HepG2 (cell line): ENCODE measurements around the gene HOXD3. TPM values are rescaled to one million over a fixed set of nuclear protein-coding genes. Genes with fewer than 3 reads are reported as not detected.

Experiments used
- ATAC-seq: fragments of 200-7000 bp; cut with Tn5 transposase; 3 replicates; pipeline ENCODE4 v1.9.1; 2020; ENCODE audit warnings: mild to moderate bottlenecking, moderate library complexity
- BruUV-seq: library from RNA; stranded (reverse); fragments of 400-500 nt; replicated peaks from 2 replicates; lab custom pipeline; 2021; lab: Mats Ljungman, UMichigan
- CTCF ChIA-PET: fragments of 300-600 bp; formaldehyde crosslinking; extraction: SDS; loops from one replicate; lab custom pipeline; 2021; ENCODE audit warnings: low total read pairs, inconsistent platforms, low intra/inter-chr PET ratio; lab: Yijun Ruan, JAX
- POLR2A ChIA-PET: fragments of 350-600 bp; sonication (Branson Sonifier 250); formaldehyde crosslinking; loops from one replicate; lab custom pipeline; 2020; ENCODE audit warnings: antibody characterized with exemption, inconsistent platforms; lab: Yijun Ruan, JAX
- DNase-seq: peaks from one replicate; pipeline ENCODE4 v3.0.0-alpha.2; 2015; ENCODE audit warnings: low spot score
- FAIRE-seq: peaks from 3 replicates; lab custom pipeline; 2011; peaks lifted over from hg19 to GRCh38; lab: Jason Lieb, UNC
- H2AFZ ChIP-seq: one replicate; pipeline ENCODE4 v1.6.1; 2011; ENCODE audit warnings: low read length, inconsistent platforms
- H3K27ac ChIP-seq: fragments of 300-600 bp; 3 replicates; pipeline ENCODE4 v1.8.0; 2011; ENCODE audit warnings: mixed run types, mild to moderate bottlenecking, mixed read lengths, low read length, inconsistent platforms; ENCODE audit not compliant: insufficient read depth; ENCODE audit errors: extremely low read length
- H3K27me3 ChIP-seq, 2 experiments: fragments of 200-600 bp in 1 of 2; 2 replicates in 1 of 2; 3 replicates in 1 of 2; pipeline versions ENCODE4 v1.6.0 to v1.8.0; 2011; ENCODE audit warnings: low read length in 2 of 2, mild to moderate bottlenecking in 2 of 2, moderate library complexity in 2 of 2, inconsistent platforms in 1 of 2; ENCODE audit not compliant: insufficient read depth in 2 of 2, control insufficient read depth in 1 of 2
- H3K36me3 ChIP-seq, 2 experiments: fragments of 200-600 bp in 1 of 2; replicated peaks in 1 of 2; 2 replicates in 1 of 2; 3 replicates in 1 of 2; pipeline versions ENCODE4 v1.5.1 to v1.8.0; 2011; ENCODE audit warnings: low read length in 2 of 2, inconsistent platforms in 1 of 2; ENCODE audit not compliant: insufficient read depth in 2 of 2, control insufficient read depth in 1 of 2
- H3K4me1 ChIP-seq: 2 replicates; pipeline ENCODE4 v1.5.1; 2012; ENCODE audit warnings: low read length, inconsistent platforms; ENCODE audit not compliant: insufficient read depth
- H3K4me2 ChIP-seq: 2 replicates; pipeline ENCODE4 v1.6.0; 2011; ENCODE audit warnings: low read depth, low read length, inconsistent platforms
- H3K4me3 ChIP-seq, 3 experiments: fragments of 200-600 bp in 1 of 3; sonication (generic), shearing (Covaris generic) in 1 of 3; replicated peaks in 1 of 3; 2 replicates each; pipeline ENCODE4 v1.5.1; 2011 to 2016; ENCODE audit warnings: low read length in 3 of 3, inconsistent platforms in 2 of 3, low read depth in 2 of 3, mild to moderate bottlenecking in 2 of 3, control low read depth in 1 of 3, mixed read lengths in 1 of 3; ENCODE audit not compliant: insufficient read depth in 1 of 3
- H3K79me2 ChIP-seq: one replicate; pipeline ENCODE4 v1.6.1; 2011; ENCODE audit warnings: low read length, inconsistent platforms; ENCODE audit not compliant: insufficient read depth
- H3K9ac ChIP-seq: 2 replicates; pipeline ENCODE4 v1.6.0; 2011; ENCODE audit warnings: mild to moderate bottlenecking, low read depth, low read length, inconsistent platforms; ENCODE audit not compliant: insufficient read depth
- H3K9me3 ChIP-seq: 2 replicates; pipeline ENCODE4 v1.5.1; 2012; ENCODE audit warnings: mild to moderate bottlenecking, low read length
- H4K20me1 ChIP-seq: 2 replicates; pipeline ENCODE4 v1.6.0; 2011; ENCODE audit warnings: inconsistent platforms, mild to moderate bottlenecking, low read length, moderate library complexity; ENCODE audit not compliant: insufficient read depth
- ARNTL ChIP-seq: sonication (generic); formaldehyde crosslinking; IDR thresholded peaks from 2 replicates; pipeline ENCODE4 v1.4.0; 2020; ENCODE audit warnings: mild to moderate bottlenecking, missing genetic modification reagents
- ATF1 ChIP-seq: IDR thresholded peaks from 2 replicates; pipeline ENCODE4 v1.6.1; 2016; ENCODE audit warnings: mild to moderate bottlenecking, control low read depth
- ELF3 ChIP-seq: IDR thresholded peaks from 2 replicates; pipeline ENCODE4 v1.6.1; 2016; ENCODE audit warnings: missing genetic modification reagents, missing compliant biosample characterization
- FOXK2 ChIP-seq: fragments of 450-650 bp; IDR thresholded peaks from 2 replicates; pipeline ENCODE4 v1.6.1; 2016
- GPN1 ChIP-seq: sonication (generic); formaldehyde crosslinking; IDR thresholded peaks from 2 replicates; pipeline ENCODE4 v1.5.1; 2020; ENCODE audit warnings: missing genetic modification reagents, borderline replicate concordance
- IRF2 ChIP-seq: IDR thresholded peaks from 2 replicates; pipeline ENCODE4 v1.6.1; 2018; ENCODE audit warnings: missing genetic modification reagents, missing compliant biosample characterization
- KLF13 ChIP-seq: sonication (generic); formaldehyde crosslinking; IDR thresholded peaks from 2 replicates; pipeline ENCODE4 v1.4.0; 2020; ENCODE audit warnings: mild to moderate bottlenecking, missing genetic modification reagents
- MED13 ChIP-seq: sonication (generic); formaldehyde crosslinking; IDR thresholded peaks from 2 replicates; pipeline ENCODE4 v1.5.0; 2020; ENCODE audit warnings: missing genetic modification reagents
- MYNN ChIP-seq: sonication (generic); formaldehyde crosslinking; IDR thresholded peaks from 2 replicates; pipeline ENCODE4 v1.4.0; 2020; ENCODE audit warnings: mild to moderate bottlenecking, low read depth, missing genetic modification reagents
- NBN ChIP-seq: fragments of 450-650 bp; conservative IDR thresholded peaks from 2 replicates; pipeline ENCODE4 v1.6.1; 2017
- PRPF4 ChIP-seq: fragments of 200-400 bp; formaldehyde crosslinking; IDR thresholded peaks from 2 replicates; pipeline ENCODE4 v1.6.1; 2016; ENCODE audit warnings: low read length, low read depth; ENCODE audit not compliant: poor library complexity, severe bottlenecking
- SKI ChIP-seq: fragments of 450-650 bp; IDR thresholded peaks from one replicate; pipeline ENCODE4 v1.6.1; 2018; ENCODE audit warnings: mild to moderate bottlenecking; ENCODE audit not compliant: partially characterized antibody
- ZIK1 ChIP-seq: sonication (generic); formaldehyde crosslinking; IDR thresholded peaks from 2 replicates; pipeline ENCODE4 v1.5.0; 2020; ENCODE audit warnings: mild to moderate bottlenecking, low read depth, missing genetic modification reagents, borderline replicate concordance
- ZNF891 ChIP-seq: sonication (generic); formaldehyde crosslinking; IDR thresholded peaks from 2 replicates; pipeline ENCODE4 v1.5.0; 2020; ENCODE audit warnings: mild to moderate bottlenecking, missing genetic modification reagents
- ZSCAN31 ChIP-seq: sonication (generic); formaldehyde crosslinking; IDR thresholded peaks from 2 replicates; pipeline ENCODE4 v1.5.0; 2020; ENCODE audit warnings: low read depth, mild to moderate bottlenecking, missing genetic modification reagents
- WGBS: methylation state at CpG from one replicate; pipeline ENCODE4 v1.1.6; 2017; ENCODE audit warnings: low lambda C conversion rate; 5-methylcytosine and 5-hydroxymethylcytosine counted together
- in situ Hi-C: cut with HindIII; loops from 2 replicates; pipeline ENCODE4 v1.10.0; 2017; ENCODE audit warnings: low pct_unique_long_range_greater_than_20kb; ENCODE audit not compliant: extremely low pct_ligation_motif_present
- intact Hi-C: fragments of 100-400 bp; cut with micrococcal nuclease; formaldehyde crosslinking; loops from one replicate; pipeline ENCODE4 v1.10.0; 2022; ENCODE audit not compliant: unreplicated experiment
- polyA plus RNA-seq, 8 experiments: library from polyadenylated mRNA; depleted of rRNA in 3 of 8; stranded (reverse) in 7 of 8; unstranded in 1 of 8; fragments of >200 nt; fragmentation: Illumina TruSeq in 4 of 8; extraction: Trizol in 4 of 8; gene quantifications; 2 replicates each; pipeline versions ENCODE4 v1.2.1 to v1.2.3, GENCODE V29; 2011 to 2016; ENCODE audit warnings: low read depth in 4 of 8, missing spikeins in 1 of 8, mixed read lengths in 1 of 8; ENCODE audit not compliant: insufficient read depth in 1 of 8
- total RNA-seq, 5 experiments: library from RNA; depleted of rRNA; stranded (reverse); fragments of >200 nt; fragmentation: Illumina TruSeq; extraction: Trizol; gene quantifications; 2 replicates each; pipeline ENCODE4 v1.2.3, GENCODE V29; 2016; ENCODE audit warnings: low read depth in 1 of 5
- TF ChIP-seq, protein P1 (sequence below): sonication (generic); formaldehyde crosslinking; IDR thresholded peaks from 2 replicates; pipeline ENCODE4 v1.8.1; 2023; ENCODE audit warnings: mild to moderate bottlenecking, missing genetic modification reagents, borderline replicate concordance
- TF ChIP-seq, protein P2 (sequence below): IDR thresholded peaks from 2 replicates; pipeline ENCODE4 v1.6.1; 2012; ENCODE audit warnings: inconsistent platforms
- TF ChIP-seq, protein P3 (sequence below): sonication (generic); formaldehyde crosslinking; IDR thresholded peaks from 2 replicates; pipeline ENCODE4 v1.8.1; 2023; ENCODE audit warnings: missing genetic modification reagents, mild to moderate bottlenecking, borderline replicate concordance
- TF ChIP-seq, protein P4 (sequence below): sonication (generic); formaldehyde crosslinking; conservative IDR thresholded peaks from 2 replicates; pipeline ENCODE4 v1.5.0; 2020; ENCODE audit warnings: missing genetic modification reagents
- TF ChIP-seq, protein P5 (sequence below): sonication (generic); formaldehyde crosslinking; IDR thresholded peaks from 2 replicates; pipeline ENCODE4 v1.4.0; 2020; ENCODE audit warnings: mild to moderate bottlenecking, missing genetic modification reagents

HOXD3 gene
- total and polyA plus RNA-seq, 2 of the 13 experiments (the other 11 are each of a cell fraction or from before 2014, with no cell fraction given): 0.05 to 0.09 TPM

DNA sequence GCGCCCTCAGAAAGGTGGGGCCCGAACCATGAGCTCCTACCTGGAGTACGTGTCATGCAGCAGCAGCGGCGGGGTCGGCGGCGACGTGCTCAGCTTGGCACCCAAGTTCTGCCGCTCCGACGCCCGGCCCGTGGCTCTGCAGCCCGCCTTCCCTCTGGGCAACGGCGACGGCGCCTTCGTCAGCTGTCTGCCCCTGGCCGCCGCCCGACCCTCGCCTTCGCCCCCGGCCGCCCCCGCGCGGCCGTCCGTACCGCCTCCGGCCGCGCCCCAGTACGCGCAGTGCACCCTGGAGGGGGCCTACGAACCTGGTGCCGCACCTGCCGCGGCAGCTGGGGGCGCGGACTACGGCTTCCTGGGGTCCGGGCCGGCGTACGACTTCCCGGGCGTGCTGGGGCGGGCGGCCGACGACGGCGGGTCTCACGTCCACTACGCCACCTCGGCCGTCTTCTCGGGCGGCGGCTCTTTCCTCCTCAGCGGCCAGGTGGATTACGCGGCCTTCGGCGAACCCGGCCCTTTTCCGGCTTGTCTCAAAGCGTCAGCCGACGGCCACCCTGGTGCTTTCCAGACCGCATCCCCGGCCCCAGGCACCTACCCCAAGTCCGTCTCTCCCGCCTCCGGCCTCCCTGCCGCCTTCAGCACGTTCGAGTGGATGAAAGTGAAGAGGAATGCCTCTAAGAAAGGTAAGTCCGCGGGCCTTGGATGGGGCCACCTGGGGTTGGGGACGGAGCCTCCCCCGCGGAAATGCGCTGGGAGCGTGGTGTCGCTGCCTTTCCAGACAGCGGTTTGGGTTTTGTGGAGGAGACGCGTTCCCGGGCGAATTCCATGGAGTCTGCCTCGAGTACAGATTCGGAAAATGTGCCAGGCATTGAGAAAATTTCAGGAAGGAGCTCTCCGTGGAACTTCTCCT lies 31.9 kb downstream of the HOXD3 start:
- no peaks in the 10 kb centered on the region for H3K9me3 ChIP-seq
- in situ Hi-C loops: no loop called here
- ChIA-PET CTCF (no interaction called here), POLR2A (interaction anchor here (3.4 kb wide), 1 partner anchor 14 kb away, joined by 21 read pairs; no protein-coding TSS in a partner anchor)
- H3K79me2 ChIP-seq: peaks cover 19% of the 10 kb centered on the region
- H3K27ac ChIP-seq: peak overlapping the region; percentile 85
- no peak overlapping the region for H2AFZ ChIP-seq
- H4K20me1 ChIP-seq: no peaks in the 10 kb centered on the region
- H3K9ac ChIP-seq: peak overlapping the region; percentile 78
- peaks cover 0 to 11% of the 10 kb centered on the region in 2 experiments; a peak in 1 of 5 replicates for H3K27me3 ChIP-seq
- H3K4me1 ChIP-seq: peaks cover 82% of the 10 kb centered on the region
- no peak for FAIRE-seq
- peak overlapping the region; percentile 89 for H3K4me2 ChIP-seq
- no peak for ATAC-seq
- no TSS peak for BruUV-seq
- DNase-seq: no peak
- intact Hi-C loops: loop anchor here (5.0 kb wide), 1 partner anchor 78 kb away; the partner anchor contains the start of gene MTX2
- 88% methylated on average over 85 of the region's 98 CpGs for WGBS
- peak overlapping the region; percentile 59 to 72 (median 68) for H3K4me3 ChIP-seq
- no peaks in the 10 kb centered on the region for H3K36me3 ChIP-seq
- TF ChIP-seq, protein P1, sequence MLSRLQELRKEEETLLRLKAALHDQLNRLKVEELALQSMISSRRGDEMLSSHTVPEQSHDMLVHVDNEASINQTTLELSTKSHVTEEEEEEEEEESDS (CRISPR knock-in tag): no peak
- 0 out of 2 replicates have a peak, but pooled peaks have one; percentile 13 for TF ChIP-seq GPN1 (CRISPR knock-in tag)
- TF ChIP-seq, protein P2, sequence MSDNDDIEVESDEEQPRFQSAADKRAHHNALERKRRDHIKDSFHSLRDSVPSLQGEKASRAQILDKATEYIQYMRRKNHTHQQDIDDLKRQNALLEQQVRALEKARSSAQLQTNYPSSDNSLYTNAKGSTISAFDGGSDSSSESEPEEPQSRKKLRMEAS: no peak
- TF ChIP-seq, protein P3, sequence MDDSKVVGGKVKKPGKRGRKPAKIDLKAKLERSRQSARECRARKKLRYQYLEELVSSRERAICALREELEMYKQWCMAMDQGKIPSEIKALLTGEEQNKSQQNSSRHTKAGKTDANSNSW: no peak; the same call in 1 of the 2 replicates
- TF ChIP-seq ZIK1: 0 out of 2 replicates have a peak, but pooled peaks have one; percentile 16
- peak; percentile 64 for TF ChIP-seq PRPF4
- TF ChIP-seq ZSCAN31: 0 out of 2 replicates have a peak, but pooled peaks have one; percentile 10
- no peak for TF ChIP-seq NBN
- peak; percentile 48; the same call in 1 of the 2 replicates for TF ChIP-seq ZNF891
- TF ChIP-seq, protein P4, sequence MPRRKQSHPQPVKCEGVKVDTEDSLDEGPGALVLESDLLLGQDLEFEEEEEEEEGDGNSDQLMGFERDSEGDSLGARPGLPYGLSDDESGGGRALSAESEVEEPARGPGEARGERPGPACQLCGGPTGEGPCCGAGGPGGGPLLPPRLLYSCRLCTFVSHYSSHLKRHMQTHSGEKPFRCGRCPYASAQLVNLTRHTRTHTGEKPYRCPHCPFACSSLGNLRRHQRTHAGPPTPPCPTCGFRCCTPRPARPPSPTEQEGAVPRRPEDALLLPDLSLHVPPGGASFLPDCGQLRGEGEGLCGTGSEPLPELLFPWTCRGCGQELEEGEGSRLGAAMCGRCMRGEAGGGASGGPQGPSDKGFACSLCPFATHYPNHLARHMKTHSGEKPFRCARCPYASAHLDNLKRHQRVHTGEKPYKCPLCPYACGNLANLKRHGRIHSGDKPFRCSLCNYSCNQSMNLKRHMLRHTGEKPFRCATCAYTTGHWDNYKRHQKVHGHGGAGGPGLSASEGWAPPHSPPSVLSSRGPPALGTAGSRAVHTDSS (CRISPR knock-in tag): 0 out of 2 replicates have a peak, but pooled peaks have one; percentile 26
- TF ChIP-seq IRF2 (CRISPR knock-in tag): no peak
- TF ChIP-seq MYNN (CRISPR knock-in tag): no peak
- no peak for TF ChIP-seq MED13
- TF ChIP-seq ARNTL (CRISPR knock-in tag): 0 out of 2 replicates have a peak, but pooled peaks have one; percentile 8
- TF ChIP-seq, protein P5, sequence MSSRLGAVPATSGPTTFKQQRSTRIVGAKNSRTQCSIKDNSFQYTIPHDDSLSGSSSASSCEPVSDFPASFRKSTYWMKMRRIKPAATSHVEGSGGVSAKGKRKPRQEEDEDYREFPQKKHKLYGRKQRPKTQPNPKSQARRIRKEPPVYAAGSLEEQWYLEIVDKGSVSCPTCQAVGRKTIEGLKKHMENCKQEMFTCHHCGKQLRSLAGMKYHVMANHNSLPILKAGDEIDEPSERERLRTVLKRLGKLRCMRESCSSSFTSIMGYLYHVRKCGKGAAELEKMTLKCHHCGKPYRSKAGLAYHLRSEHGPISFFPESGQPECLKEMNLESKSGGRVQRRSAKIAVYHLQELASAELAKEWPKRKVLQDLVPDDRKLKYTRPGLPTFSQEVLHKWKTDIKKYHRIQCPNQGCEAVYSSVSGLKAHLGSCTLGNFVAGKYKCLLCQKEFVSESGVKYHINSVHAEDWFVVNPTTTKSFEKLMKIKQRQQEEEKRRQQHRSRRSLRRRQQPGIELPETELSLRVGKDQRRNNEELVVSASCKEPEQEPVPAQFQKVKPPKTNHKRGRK (CRISPR knock-in tag): 0 out of 2 replicates have a peak, but pooled peaks have one; percentile 29
- no peak for TF ChIP-seq FOXK2
- no peak for TF ChIP-seq KLF13 (CRISPR knock-in tag)
- no peak for TF ChIP-seq ATF1 (CRISPR knock-in tag)
- peak; percentile 3 for TF ChIP-seq SKI
- TF ChIP-seq ELF3: no peak
